BLaER1 treated with 17β-estradiol and CSF1 and Interleukin-3, amounts not matched to agents 10 nM and 100 nM (cell line): ENCODE measurements around the gene COL28A1.
"Not testable (repeated sequence)": the region's sequence is repeated elsewhere in the genome, so short reads cannot be mapped to it uniquely, and the experiment has no call there.

Source experiments
- H3K27ac ChIP-seq, 11 experiments: shearing (Covaris generic); formaldehyde crosslinking; 2 replicates each; pipeline ENCODE4 v1.8.1; 2022
- H3K27me3 ChIP-seq, 11 experiments: shearing (Covaris generic); formaldehyde crosslinking; 2 replicates each; pipeline ENCODE4 v1.8.1; 2022
- H3K36me3 ChIP-seq, 11 experiments: shearing (Covaris generic); formaldehyde crosslinking; 2 replicates each; pipeline ENCODE4 v1.8.1; 2022
- H3K4me1 ChIP-seq, 10 experiments: shearing (Covaris generic); formaldehyde crosslinking; 2 replicates each; pipeline ENCODE4 v1.8.1; 2022
- H3K4me2 ChIP-seq, 11 experiments: shearing (Covaris generic); formaldehyde crosslinking; 2 replicates each; pipeline ENCODE4 v1.8.1; 2022
- H3K4me3 ChIP-seq, 10 experiments: shearing (Covaris generic); formaldehyde crosslinking; 2 replicates each; pipeline ENCODE4 v1.8.1; 2022
- H3K9ac ChIP-seq, 11 experiments: shearing (Covaris generic); formaldehyde crosslinking; 2 replicates each; pipeline ENCODE4 v1.8.1; 2022
- H3K9me3 ChIP-seq, 11 experiments: shearing (Covaris generic); formaldehyde crosslinking; replicated peaks in 1 of 11; 2 replicates each; pipeline ENCODE4 v1.8.1; 2022
- H4K20me1 ChIP-seq, 11 experiments: shearing (Covaris generic); formaldehyde crosslinking; 2 replicates each; pipeline ENCODE4 v1.8.1; 2022
- Cebpa-rat ChIP-seq, 11 experiments: shearing (Covaris generic); IDR thresholded peaks; 2 replicates each; pipeline ENCODE4 v1.8.1; 2022

COL28A1 gene

GRCh38 chr7:7565018-7565680 is 29.5 kb upstream of the COL28A1 start:
- H3K27ac ChIP-seq: peak overlapping the region in 2 of 11 experiments; percentile 21 to 60; a peak in 4 of 22 replicates
- no peak overlapping the region for H3K9ac ChIP-seq
- H3K27me3 ChIP-seq: no peaks in the 10 kb centered on the region
- peak overlapping the region in 3 of 11 experiments; percentile 52 to 98 (median 97); a peak in 6 of 22 replicates for H3K4me2 ChIP-seq
- H4K20me1 ChIP-seq: no peaks in the 10 kb centered on the region; a peak in 1 of 22 replicates
- H3K4me3 ChIP-seq: no peak overlapping the region
- peaks cover 0 to 10% (median 5%) of the 10 kb centered on the region in 11 experiments; a peak in 18 of 22 replicates for H3K9me3 ChIP-seq
- H3K4me1 ChIP-seq: peaks cover 22 to 58% (median 28%) of the 10 kb centered on the region in 10 experiments
- peaks cover 0 to 10% (median 6%) of the 10 kb centered on the region in 11 experiments; a peak in 18 of 22 replicates for H3K36me3 ChIP-seq
- TF ChIP-seq Cebpa-rat (IDR thresholded peaks at IDR 0.05): no peak

GRCh38 chr7:7564323-7564780 is 28.7 kb upstream of the COL28A1 start:
- no peak for TF ChIP-seq Cebpa-rat (IDR thresholded peaks at IDR 0.05)
- Histone ChIP-seq H3K4me1 (peaks cover 15 to 50% (median 21%) of the 10 kb centered on the region in 10 experiments), H3K9me3 (peaks cover 0 to 12% (median 6%) of the 10 kb centered on the region in 11 experiments; a peak in 15 of 22 replicates), H3K27ac (peak overlapping the region in 3 of 11 experiments; percentile 8 to 60 (median 21); a peak in 4 of 22 replicates), H3K9ac (no peak overlapping the region), H3K36me3 (peaks cover 0 to 2% (median 0%) of the 10 kb centered on the region in 11 experiments; a peak in 3 of 22 replicates), H3K4me3 (no peak overlapping the region), H4K20me1 (no peaks in the 10 kb centered on the region; a peak in 1 of 22 replicates), H3K27me3 (no peaks in the 10 kb centered on the region), H3K4me2 (peak overlapping the region in 3 of 11 experiments; percentile 52 to 98 (median 97); a peak in 6 of 22 replicates)

- Histone ChIP-seq H3K4me2 (peak overlapping the region in 3 of 11 experiments; percentile 52 to 98 (median 97); a peak in 5 of 22 replicates), H3K9me3 (peaks cover 0 to 17% (median 11%) of the 10 kb centered on the region in 11 experiments; a peak in 17 of 22 replicates), H3K27ac (peak overlapping the region in 3 of 11 experiments; percentile 8 to 60 (median 21); a peak in 4 of 22 replicates), H3K4me1 (peaks cover 10 to 45% (median 15%) of the 10 kb centered on the region in 10 experiments), H3K27me3 (no peaks in the 10 kb centered on the region), H4K20me1 (no peaks in the 10 kb centered on the region; a peak in 1 of 22 replicates), H3K4me3 (no peak overlapping the region), H3K9ac (no peak overlapping the region), H3K36me3 (no peaks in the 10 kb centered on the region)
- TF ChIP-seq Cebpa-rat (IDR thresholded peaks at IDR 0.05): no peak
These were observed 28.1 kb upstream of the COL28A1 start for GRCh38 chr7:7563813-7564212.

GRCh38 chr7:7563269-7563668 is 27.6 kb upstream of the COL28A1 start:
- H3K9me3 ChIP-seq: peaks cover 4 to 22% (median 16%) of the 10 kb centered on the region in 11 experiments; a peak in 20 of 22 replicates
- no peaks in the 10 kb centered on the region for H3K27me3 ChIP-seq
- TF ChIP-seq Cebpa-rat (IDR thresholded peaks at IDR 0.05): no peak
- H3K4me3 ChIP-seq: no peak overlapping the region
- peak overlapping the region in 2 of 11 experiments; percentile 97 to 98; a peak in 3 of 22 replicates for H3K4me2 ChIP-seq
- no peaks in the 10 kb centered on the region for H3K36me3 ChIP-seq
- peaks cover 5 to 39% (median 10%) of the 10 kb centered on the region in 10 experiments for H3K4me1 ChIP-seq
- H3K9ac ChIP-seq: no peak overlapping the region
- no peaks in the 10 kb centered on the region; a peak in 1 of 22 replicates for H4K20me1 ChIP-seq
- no peak overlapping the region for H3K27ac ChIP-seq

- Histone ChIP-seq H3K4me1 (peaks cover 0 to 35% (median 5%) of the 10 kb centered on the region in 10 experiments; a peak in 16 of 20 replicates), H3K27ac (no peak overlapping the region), H3K4me2 (no peak overlapping the region), H3K4me3 (no peak overlapping the region), H3K27me3 (no peaks in the 10 kb centered on the region), H3K9me3 (peaks cover 10 to 27% (median 21%) of the 10 kb centered on the region in 11 experiments), H3K36me3 (no peaks in the 10 kb centered on the region), H4K20me1 (no peaks in the 10 kb centered on the region), H3K9ac (no peak overlapping the region)
- TF ChIP-seq Cebpa-rat (IDR thresholded peaks at IDR 0.05): no peak
These were observed 27.1 kb upstream of the COL28A1 start for GRCh38 chr7:7562736-7563135.

GRCh38 chr7:7561591-7561990 is 25.9 kb upstream of the COL28A1 start:
- peaks cover 0 to 35% (median 2%) of the 10 kb centered on the region in 10 experiments; a peak in 8 of 20 replicates for H3K4me1 ChIP-seq
- not testable (repeated sequence) for H3K36me3 ChIP-seq

GRCh38 chr7:7557252-7557651 is 21.6 kb upstream of the COL28A1 start:
- peaks cover 18 to 38% (median 27%) of the 10 kb centered on the region in 11 experiments for H3K9me3 ChIP-seq
- no peaks in the 10 kb centered on the region for H3K36me3 ChIP-seq
- no peaks in the 10 kb centered on the region for H4K20me1 ChIP-seq
- H3K9ac ChIP-seq: no peak overlapping the region
- TF ChIP-seq Cebpa-rat (IDR thresholded peaks at IDR 0.05): no peak
- no peak overlapping the region for H3K27ac ChIP-seq
- H3K27me3 ChIP-seq: no peaks in the 10 kb centered on the region
- H3K4me3 ChIP-seq: no peak overlapping the region
- H3K4me1 ChIP-seq: peaks cover 0 to 6% (median under 1%) of the 10 kb centered on the region in 10 experiments; a peak in 4 of 20 replicates
- no peak overlapping the region for H3K4me2 ChIP-seq

More at GRCh38 chr7:7561591-7561990, 25.9 kb upstream of the COL28A1 start:
- H3K9ac ChIP-seq, H3K27ac ChIP-seq, H4K20me1 ChIP-seq, H3K4me3 ChIP-seq, H3K27me3 ChIP-seq, H3K4me2 ChIP-seq: not testable (repeated sequence)
- H3K9me3 ChIP-seq: peaks cover 18 to 38% (median 26%) of the 10 kb centered on the region in 11 experiments

- Histone ChIP-seq H3K9me3 (peaks cover 18 to 38% (median 27%) of the 10 kb centered on the region in 11 experiments), H3K4me2 (no peak overlapping the region), H4K20me1 (no peaks in the 10 kb centered on the region), H3K4me3 (no peak overlapping the region), H3K4me1 (peaks cover 0 to 6% (median 2%) of the 10 kb centered on the region in 10 experiments; a peak in 4 of 20 replicates), H3K9ac (no peak overlapping the region), H3K27ac (no peak overlapping the region), H3K27me3 (no peaks in the 10 kb centered on the region), H3K36me3 (no peaks in the 10 kb centered on the region)
- no peak for TF ChIP-seq Cebpa-rat (IDR thresholded peaks at IDR 0.05)
These were observed 21.2 kb upstream of the COL28A1 start for GRCh38 chr7:7556852-7557251.
